H1 (cell line): ENCODE results near the gene RAI14.

Source experiments
- CREB1 ChIP-seq: IDR thresholded peaks from 2 replicates; pipeline ENCODE4 v1.6.1; 2012; ENCODE audit warnings: inconsistent platforms
- EP300 ChIP-seq, 2 experiments: IDR thresholded peaks; 1 replicate in 1 of 2; 2 replicates in 1 of 2; pipeline ENCODE4 v1.6.1; 2011 to 2012; ENCODE audit warnings: low read depth in 2 of 2, low read length in 2 of 2, mild to moderate bottlenecking in 2 of 2, borderline replicate concordance in 1 of 2, inconsistent platforms in 1 of 2, moderate library complexity in 1 of 2
- EZH2 ChIP-seq: fragments of 200-600 bp; sonication (generic); IDR thresholded peaks from 2 replicates; pipeline ENCODE4 v1.7.1; 2012; ENCODE audit warnings: low read depth, mild to moderate bottlenecking, moderate library complexity, low read length, inconsistent platforms; ENCODE audit not compliant: severe bottlenecking
- POLR2A ChIP-seq, 2 experiments: IDR thresholded peaks; 1 replicate in 1 of 2; 2 replicates in 1 of 2; pipeline ENCODE4 v1.6.1; 2011; ENCODE audit warnings: low read depth in 2 of 2, low read length in 2 of 2, mild to moderate bottlenecking in 2 of 2; ENCODE audit errors: control extremely low read depth in 1 of 2
- POU5F1 ChIP-seq: IDR thresholded peaks from 2 replicates; pipeline ENCODE4 v1.6.1; 2011; ENCODE audit warnings: low read depth, mild to moderate bottlenecking, low read length, moderate library complexity
- RNF2 ChIP-seq: fragments of 200-900, 300-1000 bp; sonication (generic); IDR thresholded peaks from 2 replicates; pipeline ENCODE4 v1.7.1; 2016; ENCODE audit warnings: borderline replicate concordance, low read depth, mild to moderate bottlenecking, antibody characterized with exemption, low read length; ENCODE audit not compliant: poor library complexity, severe bottlenecking; ENCODE audit errors: missing control alignments
- TBP ChIP-seq: IDR thresholded peaks from 2 replicates; pipeline ENCODE4 v1.6.1; 2011; ENCODE audit warnings: low read depth, low read length, improper control_type of control experiment
- YY1 ChIP-seq: IDR thresholded peaks from 2 replicates; pipeline ENCODE4 v1.6.1; 2011; ENCODE audit warnings: low read depth, mild to moderate bottlenecking, low read length
- TF ChIP-seq, protein P1 (sequence below), 3 experiments: IDR thresholded peaks; 1 replicate in 2 of 3; 2 replicates in 1 of 3; pipeline versions ENCODE4 v1.5.1 to v1.6.1; 2011; ENCODE audit warnings: low read length in 3 of 3, mild to moderate bottlenecking in 3 of 3, inconsistent platforms in 2 of 3, low read depth in 1 of 3, moderate library complexity in 1 of 3; ENCODE audit not compliant: insufficient read depth in 1 of 3; ENCODE audit errors: control extremely low read depth in 1 of 3
- TF ChIP-seq, protein P2 (sequence below): IDR thresholded peaks from 2 replicates; pipeline ENCODE4 v1.6.1; 2012; ENCODE audit warnings: inconsistent platforms

GRCh38 chr5:34676416-34676815, 20.3 kb downstream of the RAI14 start:
- no peak for TF ChIP-seq POLR2A (IDR thresholded peaks at IDR 0.05; ENCODE audit: control extremely low read depth in 1 of 2, low read depth in 2 of 2, low read length in 2 of 2)
- TF ChIP-seq, protein P1, sequence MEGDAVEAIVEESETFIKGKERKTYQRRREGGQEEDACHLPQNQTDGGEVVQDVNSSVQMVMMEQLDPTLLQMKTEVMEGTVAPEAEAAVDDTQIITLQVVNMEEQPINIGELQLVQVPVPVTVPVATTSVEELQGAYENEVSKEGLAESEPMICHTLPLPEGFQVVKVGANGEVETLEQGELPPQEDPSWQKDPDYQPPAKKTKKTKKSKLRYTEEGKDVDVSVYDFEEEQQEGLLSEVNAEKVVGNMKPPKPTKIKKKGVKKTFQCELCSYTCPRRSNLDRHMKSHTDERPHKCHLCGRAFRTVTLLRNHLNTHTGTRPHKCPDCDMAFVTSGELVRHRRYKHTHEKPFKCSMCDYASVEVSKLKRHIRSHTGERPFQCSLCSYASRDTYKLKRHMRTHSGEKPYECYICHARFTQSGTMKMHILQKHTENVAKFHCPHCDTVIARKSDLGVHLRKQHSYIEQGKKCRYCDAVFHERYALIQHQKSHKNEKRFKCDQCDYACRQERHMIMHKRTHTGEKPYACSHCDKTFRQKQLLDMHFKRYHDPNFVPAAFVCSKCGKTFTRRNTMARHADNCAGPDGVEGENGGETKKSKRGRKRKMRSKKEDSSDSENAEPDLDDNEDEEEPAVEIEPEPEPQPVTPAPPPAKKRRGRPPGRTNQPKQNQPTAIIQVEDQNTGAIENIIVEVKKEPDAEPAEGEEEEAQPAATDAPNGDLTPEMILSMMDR (IDR thresholded peaks at IDR 0.05; ENCODE audit: control extremely low read depth in 1 of 3, insufficient read depth in 1 of 3, low read depth in 1 of 3, low read length in 3 of 3): no peak
- TF ChIP-seq POU5F1: no peak
- no peak for TF ChIP-seq RNF2
- TF ChIP-seq EP300 (IDR thresholded peaks at IDR 0.05; ENCODE audit: borderline replicate concordance in 1 of 2, low read depth in 2 of 2, low read length in 2 of 2): no peak
- no peak for TF ChIP-seq TBP
- TF ChIP-seq YY1: no peak
- TF ChIP-seq EZH2: no peak
- TF ChIP-seq, protein P2, sequence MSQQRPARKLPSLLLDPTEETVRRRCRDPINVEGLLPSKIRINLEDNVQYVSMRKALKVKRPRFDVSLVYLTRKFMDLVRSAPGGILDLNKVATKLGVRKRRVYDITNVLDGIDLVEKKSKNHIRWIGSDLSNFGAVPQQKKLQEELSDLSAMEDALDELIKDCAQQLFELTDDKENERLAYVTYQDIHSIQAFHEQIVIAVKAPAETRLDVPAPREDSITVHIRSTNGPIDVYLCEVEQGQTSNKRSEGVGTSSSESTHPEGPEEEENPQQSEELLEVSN: no peak
- no peak for TF ChIP-seq CREB1
